Astrocyte of the cerebellum (primary cell): ENCODE measurements around the gene HMCN2.

Experiments used
- DNase-seq: peaks from one replicate; pipeline ENCODE4 v3.0.0-alpha.2; 2011; ENCODE audit warnings: low read depth
- H3K4me3 ChIP-seq: 2 replicates; pipeline ENCODE4 v1.5.1; 2011; ENCODE audit warnings: mild to moderate bottlenecking, low read depth, low read length, moderate library complexity
- in situ Hi-C: cut with HindIII; loops from 2 replicates; pipeline ENCODE4 v1.10.0; 2017; ENCODE audit warnings: low sequenced_read_pairs
- TF ChIP-seq, protein P1 (sequence below): IDR thresholded peaks from 2 replicates; pipeline ENCODE4 v1.5.1; 2012; ENCODE audit warnings: low read length, low read depth, moderate library complexity, mild to moderate bottlenecking; ENCODE audit errors: missing control alignments

HMCN2 gene

GRCh38 chr9:130429381-130429780, 163.8 kb downstream of the HMCN2 start:
- no peak overlapping the region for H3K4me3 ChIP-seq
- TF ChIP-seq, protein P1, sequence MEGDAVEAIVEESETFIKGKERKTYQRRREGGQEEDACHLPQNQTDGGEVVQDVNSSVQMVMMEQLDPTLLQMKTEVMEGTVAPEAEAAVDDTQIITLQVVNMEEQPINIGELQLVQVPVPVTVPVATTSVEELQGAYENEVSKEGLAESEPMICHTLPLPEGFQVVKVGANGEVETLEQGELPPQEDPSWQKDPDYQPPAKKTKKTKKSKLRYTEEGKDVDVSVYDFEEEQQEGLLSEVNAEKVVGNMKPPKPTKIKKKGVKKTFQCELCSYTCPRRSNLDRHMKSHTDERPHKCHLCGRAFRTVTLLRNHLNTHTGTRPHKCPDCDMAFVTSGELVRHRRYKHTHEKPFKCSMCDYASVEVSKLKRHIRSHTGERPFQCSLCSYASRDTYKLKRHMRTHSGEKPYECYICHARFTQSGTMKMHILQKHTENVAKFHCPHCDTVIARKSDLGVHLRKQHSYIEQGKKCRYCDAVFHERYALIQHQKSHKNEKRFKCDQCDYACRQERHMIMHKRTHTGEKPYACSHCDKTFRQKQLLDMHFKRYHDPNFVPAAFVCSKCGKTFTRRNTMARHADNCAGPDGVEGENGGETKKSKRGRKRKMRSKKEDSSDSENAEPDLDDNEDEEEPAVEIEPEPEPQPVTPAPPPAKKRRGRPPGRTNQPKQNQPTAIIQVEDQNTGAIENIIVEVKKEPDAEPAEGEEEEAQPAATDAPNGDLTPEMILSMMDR: no peak
- no peak for DNase-seq
- in situ Hi-C loops: no loop called here

GRCh38 chr9:130429831-130430230, 164.3 kb downstream of the HMCN2 start:
- TF ChIP-seq, protein P1: no peak
- in situ Hi-C loops: no loop called here
- DNase-seq: no peak
- H3K4me3 ChIP-seq: no peak overlapping the region

DNA sequence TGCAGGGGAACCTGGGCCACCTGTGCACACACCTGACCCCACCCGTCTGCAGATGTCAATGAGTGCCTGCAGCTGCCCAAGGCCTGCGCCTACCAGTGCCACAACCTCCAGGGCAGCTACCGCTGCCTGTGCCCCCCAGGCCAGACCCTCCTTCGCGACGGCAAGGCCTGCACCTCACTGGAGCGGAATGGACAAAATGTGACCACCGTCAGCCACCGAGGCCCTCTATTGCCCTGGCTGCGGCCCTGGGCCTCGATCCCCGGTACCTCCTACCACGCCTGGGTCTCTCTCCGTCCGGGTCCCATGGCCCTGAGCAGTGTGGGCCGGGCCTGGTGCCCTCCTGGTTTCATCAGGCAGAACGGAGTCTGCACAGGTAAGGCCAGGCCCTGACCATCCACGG, 164.7 kb downstream of the HMCN2 start:
- no peak overlapping the region for H3K4me3 ChIP-seq
- in situ Hi-C loops: no loop called here
- DNase-seq: no peak
- TF ChIP-seq, protein P1: no peak

DNA sequence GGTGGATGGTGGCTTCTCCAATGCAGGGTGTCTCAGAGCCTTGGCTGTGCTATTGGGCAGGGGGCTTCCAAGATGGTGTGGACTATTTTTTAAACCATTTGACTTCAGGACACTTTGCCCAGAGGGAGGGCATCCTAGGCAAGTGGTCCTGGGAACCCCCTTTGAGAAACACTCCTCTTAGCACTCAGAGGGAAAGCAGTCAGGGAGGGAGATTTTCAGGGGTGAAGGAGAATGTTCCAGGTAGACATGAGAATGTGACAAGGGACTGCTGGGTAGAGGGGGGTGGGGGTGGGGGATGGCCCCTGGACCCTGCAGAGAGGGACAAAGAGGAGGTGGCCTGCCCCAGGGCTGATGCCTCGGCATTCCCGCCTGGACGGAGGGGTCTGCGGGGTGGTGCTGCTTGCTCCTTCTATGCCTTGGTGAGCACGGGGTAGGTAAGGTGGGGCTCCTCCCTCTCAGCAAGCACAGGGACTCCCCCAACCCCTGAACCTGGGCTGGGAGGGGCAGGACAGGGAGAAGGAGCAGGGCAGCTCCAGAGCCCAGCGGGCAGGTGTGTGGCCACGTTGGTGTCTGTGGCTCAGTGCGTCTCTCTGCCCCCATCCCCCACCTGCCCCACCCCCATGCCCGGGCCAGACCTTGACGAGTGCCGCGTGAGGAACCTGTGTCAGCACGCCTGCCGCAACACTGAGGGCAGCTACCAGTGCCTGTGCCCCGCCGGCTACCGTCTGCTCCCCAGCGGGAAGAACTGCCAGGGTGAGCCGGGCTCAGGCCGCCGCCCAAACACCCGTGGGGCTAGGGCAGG, 165.4 kb downstream of the HMCN2 start:
- TF ChIP-seq, protein P1: no peak
- no peak overlapping the region for H3K4me3 ChIP-seq
- in situ Hi-C loops: no loop called here
- DNase-seq: no peak

- no peak overlapping the region for H3K4me3 ChIP-seq
- DNase-seq: no peak
- in situ Hi-C loops: no loop called here
- TF ChIP-seq, protein P1: no peak
Measured at GRCh38 chr9:130431536-130432303, 166.2 kb downstream of the HMCN2 start.

DNA sequence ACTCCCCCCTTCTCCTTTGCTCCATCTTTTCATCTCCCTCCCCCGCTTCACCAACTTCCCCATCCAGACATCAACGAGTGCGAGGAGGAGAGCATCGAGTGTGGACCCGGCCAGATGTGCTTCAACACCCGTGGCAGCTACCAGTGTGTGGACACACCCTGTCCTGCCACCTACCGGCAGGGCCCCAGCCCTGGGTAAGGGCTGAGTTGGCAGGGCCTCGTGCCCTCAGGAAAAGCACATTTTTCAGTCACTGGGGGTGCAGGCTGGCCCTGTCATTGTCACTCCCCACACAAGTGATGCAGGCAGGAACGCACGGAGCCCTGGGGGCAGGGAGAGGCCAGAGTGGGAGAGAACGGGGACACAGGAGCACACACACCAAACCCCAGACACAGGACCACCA, 166.8 kb downstream of the HMCN2 start:
- TF ChIP-seq, protein P1: no peak
- no peak overlapping the region for H3K4me3 ChIP-seq
- in situ Hi-C loops: no loop called here
- DNase-seq: no peak
